ENCODE measurements around the gene RGS1. TPM values are rescaled to one million over a fixed set of nuclear protein-coding genes. Genes with fewer than 3 reads are reported as not detected.

Gene RGS1
- total RNA-seq, 1 experiment from 2014 or later = not detected

DNA sequence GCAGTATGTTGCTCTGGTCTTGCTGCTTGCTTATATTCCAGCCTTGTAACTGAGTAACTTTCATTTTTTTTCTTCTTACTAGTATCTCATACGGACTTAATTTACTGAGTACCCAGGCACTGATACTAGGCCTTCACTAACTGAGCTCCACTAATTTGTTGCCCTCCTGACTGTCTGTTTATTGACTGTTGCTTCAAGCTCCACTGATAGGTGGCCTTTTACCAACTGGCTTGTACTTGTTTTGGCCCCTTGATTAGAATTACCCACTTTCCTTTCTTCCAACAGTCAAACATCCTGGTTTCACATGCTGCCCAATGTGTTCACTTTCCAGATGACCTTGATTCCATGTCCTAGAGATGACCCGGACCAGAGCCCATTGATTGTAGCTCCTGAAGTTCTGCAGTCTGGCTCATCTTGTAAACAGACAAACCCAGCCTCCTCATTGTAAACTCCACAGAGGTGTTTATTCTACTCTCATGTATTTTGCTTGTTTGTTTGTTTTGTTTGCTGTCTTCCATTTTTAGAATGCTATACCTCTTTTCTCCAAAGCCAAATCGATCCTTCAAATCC lies 27.7 kb downstream of the RGS1 start:
- Histone ChIP-seq H4K91ac (ENCODE audit: insufficient read length, low read depth, low read length) (no peak overlapping the region), H3K4ac (ENCODE audit: low read depth, low read length) (no peak overlapping the region), H3K79me1 (ENCODE audit: insufficient read depth, low read depth, low read length, poor library complexity, severe bottlenecking) (no peaks in the 10 kb centered on the region), H3K27ac (ENCODE audit: insufficient read length, low read depth, low read length) (no peak overlapping the region), H3K56ac (ENCODE audit: insufficient read length, low read depth, low read length) (no peak overlapping the region), H3K23ac (ENCODE audit: insufficient read length, low read depth, low read length) (no peak overlapping the region), H2AFZ (ENCODE audit: low read length) (no peak overlapping the region), H2AK5ac (ENCODE audit: insufficient read length, low read length) (no peak overlapping the region), H3K79me2 (ENCODE audit: insufficient read depth, low read length) (no peaks in the 10 kb centered on the region), H2BK120ac (ENCODE audit: low read depth, low read length, poor library complexity, severe bottlenecking) (no peak overlapping the region), H3K23me2 (ENCODE audit: insufficient read length, low read depth, low read length, poor library complexity, severe bottlenecking) (no peaks in the 10 kb centered on the region), H3K4me1 (ENCODE audit: insufficient read depth, low read length) (no peaks in the 10 kb centered on the region), H3K4me2 (ENCODE audit: insufficient read depth, insufficient read length, low read length) (no peak overlapping the region), H4K5ac (ENCODE audit: insufficient read length, low read depth, low read length) (no peak overlapping the region), H2BK15ac (ENCODE audit: low read depth, low read length) (no peak overlapping the region), H3K14ac (ENCODE audit: insufficient read depth, low read length) (no peak overlapping the region), H3T11ph (ENCODE audit: low read length) (no peak overlapping the region), H3K9me3 (ENCODE audit: control insufficient read depth, low read depth, low read length) (no peaks in the 10 kb centered on the region), H2BK5ac (ENCODE audit: insufficient read length, low read length) (no peak overlapping the region), H3K27me3 (ENCODE audit: insufficient read depth, low read length) (no peaks in the 10 kb centered on the region), H2BK20ac (ENCODE audit: low read depth, low read length, poor library complexity, severe bottlenecking) (no peak overlapping the region), H4K8ac (replicated peaks; ENCODE audit: insufficient read length, low read depth, low read length) (no peak overlapping the region), H3K18ac (ENCODE audit: insufficient read length, low read depth, low read length) (no peak overlapping the region), H2BK12ac (ENCODE audit: insufficient read length, low read depth, low read length) (no peak overlapping the region), H4K20me1 (ENCODE audit: control insufficient read depth, insufficient read depth, insufficient read length) (no peaks in the 10 kb centered on the region), H3K9ac (ENCODE audit: extremely low read depth, insufficient read length, low read length) (no peak overlapping the region)
- WGBS (ENCODE audit: extremely low coverage, insufficient read length, low lambda C conversion rate) = no CpG with 5 or more reads among the region's 3 CpGs
- Mint-ChIP-seq H3K36me3 (ENCODE audit: insufficient read depth in 1 of 3, low read depth in 3 of 3) (no peaks in the 10 kb centered on the region), H3K4me1 (no peaks in the 10 kb centered on the region), H3K9me3 (no peaks in the 10 kb centered on the region), H3K27ac (no peak overlapping the region; a peak in 2 of 7 replicates), H3K4me3 (no peak overlapping the region), H3K27me3 (ENCODE audit: low read depth) (no peaks in the 10 kb centered on the region)
- TF ChIP-seq, protein P1, sequence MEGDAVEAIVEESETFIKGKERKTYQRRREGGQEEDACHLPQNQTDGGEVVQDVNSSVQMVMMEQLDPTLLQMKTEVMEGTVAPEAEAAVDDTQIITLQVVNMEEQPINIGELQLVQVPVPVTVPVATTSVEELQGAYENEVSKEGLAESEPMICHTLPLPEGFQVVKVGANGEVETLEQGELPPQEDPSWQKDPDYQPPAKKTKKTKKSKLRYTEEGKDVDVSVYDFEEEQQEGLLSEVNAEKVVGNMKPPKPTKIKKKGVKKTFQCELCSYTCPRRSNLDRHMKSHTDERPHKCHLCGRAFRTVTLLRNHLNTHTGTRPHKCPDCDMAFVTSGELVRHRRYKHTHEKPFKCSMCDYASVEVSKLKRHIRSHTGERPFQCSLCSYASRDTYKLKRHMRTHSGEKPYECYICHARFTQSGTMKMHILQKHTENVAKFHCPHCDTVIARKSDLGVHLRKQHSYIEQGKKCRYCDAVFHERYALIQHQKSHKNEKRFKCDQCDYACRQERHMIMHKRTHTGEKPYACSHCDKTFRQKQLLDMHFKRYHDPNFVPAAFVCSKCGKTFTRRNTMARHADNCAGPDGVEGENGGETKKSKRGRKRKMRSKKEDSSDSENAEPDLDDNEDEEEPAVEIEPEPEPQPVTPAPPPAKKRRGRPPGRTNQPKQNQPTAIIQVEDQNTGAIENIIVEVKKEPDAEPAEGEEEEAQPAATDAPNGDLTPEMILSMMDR (conservative IDR thresholded peaks at IDR 0.05) = no peak
- DNase-seq = no peak
